Effector memory CD4-positive, alpha-beta T cell (primary cell): ENCODE measurements around the gene CA7.
"Not testable (repeated sequence)": the region's sequence is repeated elsewhere in the genome, so short reads cannot be mapped to it uniquely, and the experiment has no call there.

ENCODE experiments used
- DNase-seq, 3 donors: peaks; one replicate each; pipeline ENCODE4 v3.0.0-alpha.2; 2020
- H3K27ac ChIP-seq: 2 replicates; pipeline ENCODE4 v1.7.0; 2013; ENCODE audit warnings: mild to moderate bottlenecking, low read length, moderate library complexity; ENCODE audit not compliant: insufficient read depth, poor library complexity, severe bottlenecking
- H3K27me3 ChIP-seq: replicated peaks from 2 replicates; pipeline ENCODE4 v1.7.0; 2013; ENCODE audit warnings: mild to moderate bottlenecking, low read length; ENCODE audit not compliant: insufficient read depth, control insufficient read depth, poor library complexity, severe bottlenecking
- H3K36me3 ChIP-seq: 2 replicates; pipeline ENCODE4 v1.7.0; 2013; ENCODE audit warnings: mild to moderate bottlenecking, low read length, moderate library complexity; ENCODE audit not compliant: control insufficient read depth, insufficient read depth
- H3K4me1 ChIP-seq: 2 replicates; pipeline ENCODE4 v1.7.0; 2013; ENCODE audit warnings: low read length, mild to moderate bottlenecking; ENCODE audit not compliant: control insufficient read depth, insufficient read depth, poor library complexity, severe bottlenecking
- H3K4me3 ChIP-seq: 2 replicates; pipeline ENCODE4 v1.7.0; 2013; ENCODE audit warnings: low read length, low read depth, mild to moderate bottlenecking; ENCODE audit not compliant: insufficient read depth, poor library complexity, severe bottlenecking
- H3K9me3 ChIP-seq: 2 replicates; pipeline ENCODE4 v1.7.0; 2013; ENCODE audit warnings: mild to moderate bottlenecking, low read length, moderate library complexity; ENCODE audit not compliant: control insufficient read depth

The CA7 gene

DNA sequence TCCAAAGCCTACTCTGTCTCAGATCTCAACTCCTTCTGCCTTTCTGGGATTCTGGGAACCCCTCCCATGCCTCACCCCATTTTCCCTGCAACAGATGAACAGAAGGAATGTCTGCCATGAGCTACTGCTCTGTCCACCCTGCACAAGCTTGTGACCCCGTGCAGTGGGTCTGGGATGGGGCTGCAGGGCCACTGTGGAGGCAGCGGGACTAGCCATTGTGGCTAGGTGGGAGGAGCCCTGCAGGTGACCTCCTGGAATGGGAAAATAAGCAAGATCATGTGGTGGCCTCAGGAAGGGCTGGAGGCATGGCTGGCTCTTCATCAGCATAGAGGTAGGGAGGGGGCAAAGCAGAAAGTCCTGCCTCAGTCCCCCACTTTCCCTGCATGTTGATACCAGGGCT is 49.8 kb downstream of the CA7 start:
- no peak for DNase-seq
- Histone ChIP-seq H3K27ac (no peak overlapping the region), H3K4me3 (no peak overlapping the region), H3K36me3 (peaks cover 2% of the 10 kb centered on the region), H3K4me1 (no peaks in the 10 kb centered on the region), H3K9me3 (no peaks in the 10 kb centered on the region), H3K27me3 (no peaks in the 10 kb centered on the region)

DNA sequence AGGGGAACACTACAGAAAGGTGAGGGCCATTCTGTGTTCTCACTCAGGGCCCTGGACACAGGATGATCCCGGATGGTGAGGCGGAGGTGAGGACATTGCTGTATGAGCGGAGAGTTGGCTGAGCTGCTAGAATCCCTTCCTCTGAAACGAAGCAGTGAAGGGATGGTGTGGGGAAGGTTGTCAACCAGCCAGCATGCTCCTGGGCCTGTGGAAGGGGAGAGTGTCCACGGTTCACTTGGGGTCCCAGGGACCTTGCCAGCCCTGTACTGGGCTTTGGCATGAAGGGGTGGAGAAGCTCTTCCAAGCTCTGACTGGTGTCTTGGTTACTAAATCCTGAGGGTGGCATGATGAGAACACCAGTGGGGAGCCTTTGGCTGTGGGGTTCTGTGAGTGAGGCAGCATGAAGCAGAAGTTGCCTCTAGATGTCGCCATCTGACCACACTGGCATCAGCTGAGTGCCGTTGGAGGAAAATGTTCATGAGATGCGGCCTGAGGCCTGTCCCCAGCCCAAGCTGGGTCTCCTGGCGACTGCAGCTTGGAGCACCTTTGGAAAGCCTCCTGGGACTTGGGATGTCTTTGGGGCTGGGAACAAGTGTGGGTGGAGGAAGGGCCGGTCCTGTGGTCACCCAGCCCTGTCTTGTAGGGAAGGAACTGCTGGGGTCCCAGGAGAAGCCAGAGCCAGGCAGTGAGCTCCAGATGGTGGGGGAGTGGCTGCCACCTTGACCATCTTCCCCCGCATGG is 50.9 kb downstream of the CA7 start:
- DNase-seq, result peak in 2 of 3 donors; percentile 20 to 39
- Histone ChIP-seq H3K27me3 (no peaks in the 10 kb centered on the region), H3K4me3 (no peak overlapping the region), H3K4me1 (no peaks in the 10 kb centered on the region), H3K36me3 (no peaks in the 10 kb centered on the region), H3K9me3 (no peaks in the 10 kb centered on the region), H3K27ac (no peak overlapping the region)

DNA sequence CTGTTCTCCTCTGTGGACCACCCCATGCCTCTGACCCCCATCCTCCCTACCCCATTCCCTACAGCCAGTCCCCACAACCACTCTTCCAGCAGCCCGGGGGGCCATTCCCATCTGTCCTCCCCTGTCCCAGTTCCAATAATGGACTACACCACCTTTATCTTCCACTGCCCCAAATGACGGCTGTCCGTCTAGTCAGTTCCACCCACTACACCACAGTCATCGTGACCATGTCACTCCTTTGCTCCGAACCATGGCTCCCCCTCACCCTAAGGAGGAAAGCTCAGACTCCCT is 51.4 kb downstream of the CA7 start:
- H3K27ac ChIP-seq, result no peak overlapping the region
- no peak overlapping the region for H3K4me3 ChIP-seq
- no peaks in the 10 kb centered on the region for H3K27me3 ChIP-seq
- no peaks in the 10 kb centered on the region for H3K36me3 ChIP-seq
- no peaks in the 10 kb centered on the region for H3K9me3 ChIP-seq
- H3K4me1 ChIP-seq, result no peaks in the 10 kb centered on the region
- DNase-seq, result no peak

DNA sequence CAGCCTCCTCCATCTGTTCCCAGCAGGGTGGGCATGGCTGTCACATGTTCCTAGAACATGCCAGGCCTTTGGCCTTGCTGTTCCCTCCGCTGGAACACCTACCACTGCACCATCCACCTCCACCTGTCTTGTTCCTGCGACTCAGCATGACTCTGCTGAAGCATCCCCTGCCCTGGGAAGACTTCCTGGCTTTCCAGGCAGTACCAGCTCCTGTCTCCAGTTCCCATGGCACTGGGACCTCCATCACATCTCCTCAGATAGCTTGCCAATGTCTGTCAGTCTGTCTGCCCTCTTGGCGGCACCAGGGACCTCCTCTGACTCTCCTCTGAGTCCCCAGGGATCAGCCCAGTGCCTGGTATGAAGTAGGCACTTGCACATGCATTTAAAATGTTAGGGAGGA is 51.8 kb downstream of the CA7 start:
- Histone ChIP-seq H3K27ac (no peak overlapping the region), H3K4me1 (no peaks in the 10 kb centered on the region), H3K27me3 (no peaks in the 10 kb centered on the region), H3K9me3 (no peaks in the 10 kb centered on the region), H3K36me3 (no peaks in the 10 kb centered on the region), H3K4me3 (no peak overlapping the region)
- DNase-seq, result no peak

DNA sequence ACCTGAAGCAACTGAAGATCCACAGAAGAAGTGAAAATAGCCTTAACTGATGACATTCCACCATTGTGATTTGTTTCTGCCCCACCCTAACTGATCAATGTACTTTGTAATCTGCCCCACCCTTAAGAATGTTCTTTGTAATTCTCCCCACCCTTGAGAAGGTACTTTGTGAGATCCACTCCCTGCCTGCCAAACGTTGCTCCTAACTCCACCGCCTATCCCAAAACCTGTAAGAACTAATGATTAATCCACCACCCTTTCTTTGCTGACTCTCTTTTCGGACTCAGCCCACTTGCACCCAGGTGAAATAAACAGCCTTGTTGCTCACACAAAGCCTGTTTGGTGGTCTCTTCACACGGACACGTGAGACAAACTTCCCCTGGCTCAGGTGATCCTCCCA is 52.5 kb downstream of the CA7 start:
- not testable (repeated sequence) for H3K4me3 ChIP-seq, DNase-seq, H3K36me3 ChIP-seq, H3K27ac ChIP-seq, H3K27me3 ChIP-seq, H3K9me3 ChIP-seq, H3K4me1 ChIP-seq

DNA sequence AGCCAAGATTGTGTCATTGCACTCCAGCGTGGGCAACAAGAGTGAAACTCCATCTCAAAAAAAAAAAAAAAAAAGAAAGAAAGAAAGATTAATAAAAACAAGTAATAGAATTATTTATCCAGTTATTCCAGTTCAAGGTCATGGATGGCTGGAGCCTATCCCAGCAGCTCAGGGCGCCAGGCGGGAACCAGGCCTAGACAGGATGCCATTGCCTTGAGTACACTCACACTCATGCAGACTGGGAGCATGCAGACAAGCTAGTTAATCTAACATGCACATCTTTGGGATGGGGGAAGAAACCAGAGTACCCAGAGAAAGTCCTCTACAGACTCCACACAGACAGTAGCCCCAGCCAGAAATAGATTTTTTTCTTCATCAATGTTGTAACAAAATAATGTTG is 54.0 kb downstream of the CA7 start:
- no peak for DNase-seq
- H3K27ac ChIP-seq, result no peak overlapping the region
- H3K27me3 ChIP-seq, result no peaks in the 10 kb centered on the region
- H3K4me3 ChIP-seq, result no peak overlapping the region
- H3K4me1 ChIP-seq, result no peaks in the 10 kb centered on the region
- H3K9me3 ChIP-seq, result no peaks in the 10 kb centered on the region
- H3K36me3 ChIP-seq, result no peaks in the 10 kb centered on the region

DNA sequence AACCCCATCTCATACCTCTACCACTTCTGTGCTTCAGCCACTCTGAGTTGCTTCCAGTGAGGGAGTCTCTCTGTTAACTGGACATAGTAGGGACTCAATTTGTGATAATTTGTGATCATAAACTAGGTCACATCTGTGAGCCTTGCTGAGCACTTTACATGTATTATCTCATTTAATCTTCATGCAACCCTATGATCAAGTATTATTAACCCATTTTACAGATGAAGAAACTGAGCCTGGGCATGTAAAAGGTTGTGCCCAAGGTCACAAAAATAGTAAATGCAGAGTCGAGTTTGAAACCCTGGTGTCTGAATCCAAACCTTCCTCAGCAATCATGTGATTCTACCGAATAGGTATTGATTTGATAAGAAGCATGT is 54.7 kb downstream of the CA7 start:
- Histone ChIP-seq H3K4me3 (no peak overlapping the region), H3K27ac (no peak overlapping the region), H3K27me3 (no peaks in the 10 kb centered on the region), H3K9me3 (no peaks in the 10 kb centered on the region), H3K36me3 (no peaks in the 10 kb centered on the region), H3K4me1 (no peaks in the 10 kb centered on the region)
- no peak for DNase-seq

DNA sequence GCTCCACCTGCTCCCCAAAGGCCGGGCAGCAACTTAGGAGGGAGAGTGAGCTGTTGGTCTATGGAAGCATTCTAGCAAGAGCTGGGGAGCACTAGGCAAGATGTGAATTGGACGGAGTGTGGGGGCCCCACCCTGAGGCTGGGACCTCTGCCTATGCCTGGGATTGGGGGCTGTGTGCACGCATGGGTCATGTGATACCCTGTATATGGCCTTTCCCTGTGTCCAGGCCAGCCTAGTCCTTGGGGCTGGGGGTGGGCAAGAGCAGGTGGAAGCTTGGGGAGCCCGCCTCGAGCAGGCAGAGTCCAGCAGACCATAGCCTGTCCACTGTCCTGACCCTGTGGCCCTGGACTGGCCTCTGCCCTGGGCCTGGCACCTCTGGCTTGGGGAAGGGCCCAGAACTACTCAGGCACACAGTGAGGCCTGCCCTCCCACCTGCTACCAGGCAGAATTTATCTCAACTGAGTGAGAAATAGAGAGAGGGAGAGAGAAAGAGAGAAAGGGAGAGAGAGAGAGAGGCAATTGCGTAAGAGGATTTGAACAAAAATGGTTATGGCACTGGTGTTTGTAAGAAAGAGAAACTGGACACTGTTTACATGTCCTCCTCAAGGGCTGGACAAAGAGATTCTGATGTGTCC is 55.2 kb downstream of the CA7 start:
- no peaks in the 10 kb centered on the region for H3K36me3 ChIP-seq

DNA sequence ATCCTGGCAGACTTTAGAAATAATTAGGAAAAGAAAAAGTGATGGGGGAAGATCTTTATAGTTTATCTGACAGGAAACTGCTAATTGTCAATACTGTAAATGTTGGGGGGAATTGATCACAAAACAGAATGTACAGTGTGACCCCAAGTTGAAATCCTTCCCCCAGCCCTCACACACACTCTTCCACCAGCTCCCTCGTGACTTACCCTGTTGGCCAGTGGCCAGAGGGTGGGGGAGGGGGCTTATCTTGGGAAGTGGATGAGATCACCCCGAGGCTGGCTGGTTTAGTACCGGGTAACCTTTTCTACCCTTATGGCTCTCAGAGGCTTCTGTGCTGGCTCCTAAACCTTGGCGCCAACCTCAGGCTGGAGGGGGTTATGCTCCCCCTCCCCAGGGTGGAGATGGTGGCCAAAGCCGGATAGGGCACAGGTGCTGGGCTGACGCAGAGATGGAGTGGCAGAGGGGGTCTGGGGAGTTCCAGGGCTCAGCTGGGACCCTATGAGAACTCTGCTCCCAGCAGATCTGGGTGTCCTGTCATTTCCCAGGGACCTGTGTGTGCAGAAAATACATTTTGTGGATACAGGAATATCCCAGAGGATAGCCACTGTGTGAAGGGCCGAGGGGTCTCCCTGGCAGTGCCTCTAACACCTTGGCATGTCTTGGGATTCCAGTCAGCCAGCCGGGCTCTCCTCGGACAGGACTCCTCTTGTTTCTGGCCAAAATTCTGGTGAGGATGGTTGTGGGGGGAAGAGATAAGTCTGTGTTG is 55.9 kb downstream of the CA7 start:
- Histone ChIP-seq H3K27ac (no peak overlapping the region), H3K4me1 (no peaks in the 10 kb centered on the region)

More for the DNA sequence above, 55.2 kb downstream of the CA7 start:
- H3K9me3 ChIP-seq, result no peaks in the 10 kb centered on the region
- no peak overlapping the region for H3K27ac ChIP-seq
- no peak overlapping the region for H3K4me3 ChIP-seq
- no peaks in the 10 kb centered on the region for H3K4me1 ChIP-seq
- no peaks in the 10 kb centered on the region for H3K27me3 ChIP-seq
- DNase-seq, result no peak

DNA sequence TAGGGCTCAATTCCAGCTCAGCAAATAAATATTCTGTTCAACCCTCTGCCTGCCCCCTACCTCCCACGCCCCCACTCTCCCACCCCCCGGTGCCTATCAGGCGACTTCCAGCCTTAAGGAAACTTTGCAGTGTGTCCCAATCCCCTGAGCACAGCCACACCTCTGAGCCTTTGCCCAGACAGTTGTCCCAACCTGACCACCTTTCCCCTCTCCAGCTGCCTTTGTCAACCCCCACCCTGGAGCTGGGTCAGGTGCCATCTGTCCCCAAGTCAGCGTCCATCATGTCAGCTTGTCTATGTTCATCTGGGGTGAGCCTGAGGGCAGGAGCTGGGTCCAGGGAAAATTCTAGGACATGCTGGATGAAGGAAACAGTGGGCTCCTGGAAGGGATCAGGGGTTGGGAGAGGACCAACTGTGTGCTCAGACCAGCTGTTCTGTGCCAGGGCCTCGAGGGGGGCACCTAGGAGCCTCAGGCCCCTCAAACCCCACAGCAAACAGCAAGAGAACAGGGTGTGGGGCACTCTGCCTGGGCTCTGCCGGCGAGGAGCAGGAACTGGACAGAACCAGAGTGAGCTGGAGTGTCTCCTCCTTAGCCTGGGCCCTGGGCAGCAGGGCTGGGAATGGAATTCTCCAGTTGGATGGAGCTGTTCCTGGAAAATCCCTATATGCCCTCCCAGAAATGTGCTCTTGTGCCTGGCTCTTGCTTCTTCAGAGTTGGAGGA is 56.7 kb downstream of the CA7 start:
- H3K4me3 ChIP-seq, result no peak overlapping the region
- H3K27ac ChIP-seq, result no peak overlapping the region

More for the DNA sequence above, 55.9 kb downstream of the CA7 start:
- Histone ChIP-seq H3K4me3 (no peak overlapping the region), H3K36me3 (no peaks in the 10 kb centered on the region), H3K27me3 (no peaks in the 10 kb centered on the region), H3K9me3 (no peaks in the 10 kb centered on the region)
- DNase-seq, result no peak

More for the DNA sequence above, 56.7 kb downstream of the CA7 start:
- H3K27me3 ChIP-seq, result no peaks in the 10 kb centered on the region
- H3K4me1 ChIP-seq, result no peaks in the 10 kb centered on the region
- H3K36me3 ChIP-seq, result no peaks in the 10 kb centered on the region
- no peak for DNase-seq
- H3K9me3 ChIP-seq, result no peaks in the 10 kb centered on the region
